G401.6 (cell line): ENCODE data around the gene CALHM1.
"Not testable (repeated sequence)": the region's sequence is repeated elsewhere in the genome, so short reads cannot be mapped to it uniquely, and the experiment has no call there.

Source experiments
- FAIRE-seq: peaks from 2 replicates; lab custom pipeline; 2012; peaks lifted over from hg19 to GRCh38; lab: Jason Lieb, UNC

Gene CALHM1

GRCh38 chr10:103458720-103459119 lies at the start of gene CALHM1:
TSS of gene CALHM1 (minus strand) at chr10:103458900. CDS start at chr10:103458751, 149 bp downstream.
- FAIRE-seq = no peak

- FAIRE-seq = no peak
Measured at GRCh38 chr10:103507235-103508191, 48.8 kb upstream of the CALHM1 start.

GRCh38 chr10:103506061-103506460 lies 47.4 kb upstream of the CALHM1 start:
- no peak for FAIRE-seq

GRCh38 chr10:103504181-103504783 lies 45.6 kb upstream of the CALHM1 start:
- FAIRE-seq = no peak

GRCh38 chr10:103503777-103504176 lies 45.1 kb upstream of the CALHM1 start:
- not testable (repeated sequence) for FAIRE-seq

GRCh38 chr10:103502849-103503660 lies 44.4 kb upstream of the CALHM1 start:
- no peak for FAIRE-seq

GRCh38 chr10:103501186-103501585 lies 42.5 kb upstream of the CALHM1 start:
- FAIRE-seq = no peak

- FAIRE-seq = no peak
Measured at GRCh38 chr10:103500481-103500880, 41.8 kb upstream of the CALHM1 start.

- no peak for FAIRE-seq
Measured at GRCh38 chr10:103499881-103500280, 41.2 kb upstream of the CALHM1 start.

GRCh38 chr10:103498936-103499638 lies 40.4 kb upstream of the CALHM1 start:
- no peak for FAIRE-seq

GRCh38 chr10:103497161-103497915 lies 38.6 kb upstream of the CALHM1 start:
- no peak for FAIRE-seq

GRCh38 chr10:103495321-103495720 lies 36.6 kb upstream of the CALHM1 start:
- no peak for FAIRE-seq

- no peak for FAIRE-seq
Measured at GRCh38 chr10:103493916-103494877, 35.5 kb upstream of the CALHM1 start.

GRCh38 chr10:103493362-103493915 lies 34.7 kb upstream of the CALHM1 start, which contains the start of gene NEURL1:
TSS of gene NEURL1 (plus strand) at chr10:103493705. CDS start at chr10:103494388, 683 bp downstream.
- FAIRE-seq = no peak

GRCh38 chr10:103492655-103493261 lies 34.1 kb upstream of the CALHM1 start:
- FAIRE-seq = no peak

GRCh38 chr10:103491729-103492364 lies 33.1 kb upstream of the CALHM1 start:
- FAIRE-seq = no peak

GRCh38 chr10:103490986-103491314 lies 32.2 kb upstream of the CALHM1 start:
- no peak for FAIRE-seq

GRCh38 chr10:103487410-103487708 lies 28.7 kb upstream of the CALHM1 start:
- FAIRE-seq = no peak
